ENCODE data around the gene MORN5. TPM values are rescaled to one million over a fixed set of nuclear protein-coding genes. Genes with fewer than 3 reads are reported as not detected.

Gene MORN5
- total and polyA plus RNA-seq, 2 experiments from 2014 or later: not detected

GRCh38 chr9:122129969-122130368 lies 29.7 kb upstream of the MORN5 start:
- no peak overlapping the region for H3K27ac ChIP-seq
- H3K9me3 ChIP-seq (ENCODE audit: low read depth): no peaks in the 10 kb centered on the region
- H3K4me1 ChIP-seq (ENCODE audit: insufficient read depth): peaks cover 15% of the 10 kb centered on the region
- H3K4me3 ChIP-seq: no peak overlapping the region
- no peaks in the 10 kb centered on the region for H3K27me3 ChIP-seq (replicated peaks; ENCODE audit: insufficient read depth)
- no peak overlapping the region for H2AFZ ChIP-seq
- no peaks in the 10 kb centered on the region for H3F3A ChIP-seq (ENCODE audit: insufficient read depth)
- H3K4me2 ChIP-seq (ENCODE audit: unreplicated experiment): no peak overlapping the region
- no peaks in the 10 kb centered on the region for H3K36me3 ChIP-seq (ENCODE audit: low read depth)
- in situ Hi-C loops (cut with MboI): loop anchor here (10.0 kb wide), 2 partner anchors 225 to 695 kb away; partner anchors contain the start of gene PDCL
- no peaks in the 10 kb centered on the region for H3K79me2 ChIP-seq (ENCODE audit: insufficient read depth)
- no peak for DNase-seq
- H3K9ac ChIP-seq: no peak overlapping the region
- WGBS, 2 experiments (ENCODE audit: low coverage in 1 of 2, low lambda C conversion rate in 2 of 2, missing lambda C conversion rate in 2 of 2): 94 to 95% methylated on average over 2 of the region's 2 CpGs
- no peaks in the 10 kb centered on the region for H4K20me1 ChIP-seq (ENCODE audit: insufficient read depth)
- H3K9me2 ChIP-seq (ENCODE audit: insufficient read depth): no peaks in the 10 kb centered on the region
- TF ChIP-seq EZH2phosphoT487 (IDR thresholded peaks at IDR 0.05; ENCODE audit: insufficient read depth, low read depth): no peak
- TF ChIP-seq EZH2 (IDR thresholded peaks at IDR 0.05; ENCODE audit: insufficient read depth, poor library complexity, severe bottlenecking): no peak

- Histone ChIP-seq H4K20me1 (ENCODE audit: insufficient read depth) (no peaks in the 10 kb centered on the region), H3K27ac (no peak overlapping the region), H3F3A (ENCODE audit: insufficient read depth) (no peaks in the 10 kb centered on the region), H3K4me2 (ENCODE audit: unreplicated experiment) (no peak overlapping the region), H3K9me3 (ENCODE audit: low read depth) (no peaks in the 10 kb centered on the region), H3K79me2 (ENCODE audit: insufficient read depth) (no peaks in the 10 kb centered on the region), H3K9me2 (ENCODE audit: insufficient read depth) (no peaks in the 10 kb centered on the region), H3K9ac (no peak overlapping the region), H3K4me1 (ENCODE audit: insufficient read depth) (peaks cover 12% of the 10 kb centered on the region), H3K4me3 (no peak overlapping the region), H2AFZ (no peak overlapping the region), H3K36me3 (ENCODE audit: low read depth) (no peaks in the 10 kb centered on the region), H3K27me3 (replicated peaks; ENCODE audit: insufficient read depth) (no peaks in the 10 kb centered on the region)
- DNase-seq: no peak
- 54 to 61% methylated on average over 4 of the region's 4 CpGs for WGBS, 2 experiments (ENCODE audit: low coverage in 1 of 2, low lambda C conversion rate in 2 of 2, missing lambda C conversion rate in 2 of 2)
- TF ChIP-seq EZH2phosphoT487 (IDR thresholded peaks at IDR 0.05; ENCODE audit: insufficient read depth, low read depth) (no peak), EZH2 (IDR thresholded peaks at IDR 0.05; ENCODE audit: insufficient read depth, poor library complexity, severe bottlenecking) (no peak)
- in situ Hi-C loops (cut with MboI): no loop called here
Measured at GRCh38 chr9:122130837-122131236, 28.9 kb upstream of the MORN5 start.

GRCh38 chr9:122131401-122132001 lies 28.2 kb upstream of the MORN5 start:
- in situ Hi-C loops (cut with MboI): no loop called here
- TF ChIP-seq EZH2 (IDR thresholded peaks at IDR 0.05; ENCODE audit: insufficient read depth, poor library complexity, severe bottlenecking) (no peak), EZH2phosphoT487 (IDR thresholded peaks at IDR 0.05; ENCODE audit: insufficient read depth, low read depth) (no peak)
- WGBS, 2 experiments (ENCODE audit: low coverage in 1 of 2, low lambda C conversion rate in 2 of 2, missing lambda C conversion rate in 2 of 2): 24 to 27% methylated on average over 20 to 21 of the region's 21 CpGs

GRCh38 chr9:122132539-122132938 lies 27.2 kb upstream of the MORN5 start:
- TF ChIP-seq EZH2phosphoT487 (IDR thresholded peaks at IDR 0.05; ENCODE audit: insufficient read depth, low read depth): no peak
- TF ChIP-seq EZH2 (IDR thresholded peaks at IDR 0.05; ENCODE audit: insufficient read depth, poor library complexity, severe bottlenecking): no peak
- peaks cover 5% of the 10 kb centered on the region for H3K4me1 ChIP-seq (ENCODE audit: insufficient read depth)
- no peak overlapping the region for H2AFZ ChIP-seq
- H3K9me3 ChIP-seq (ENCODE audit: low read depth): no peaks in the 10 kb centered on the region
- H3K9me2 ChIP-seq (ENCODE audit: insufficient read depth): no peaks in the 10 kb centered on the region
- H3K4me2 ChIP-seq (ENCODE audit: unreplicated experiment): no peak overlapping the region
- H3K79me2 ChIP-seq (ENCODE audit: insufficient read depth): no peaks in the 10 kb centered on the region
- H3K9ac ChIP-seq: no peak overlapping the region
- no peak overlapping the region for H3K27ac ChIP-seq
- no peaks in the 10 kb centered on the region for H3F3A ChIP-seq (ENCODE audit: insufficient read depth)
- H4K20me1 ChIP-seq (ENCODE audit: insufficient read depth): no peaks in the 10 kb centered on the region
- H3K36me3 ChIP-seq (ENCODE audit: low read depth): no peaks in the 10 kb centered on the region
- in situ Hi-C loops (cut with MboI): no loop called here
- H3K27me3 ChIP-seq (replicated peaks; ENCODE audit: insufficient read depth): no peaks in the 10 kb centered on the region
- 83 to 92% methylated on average over 4 of the region's 4 CpGs for WGBS, 2 experiments (ENCODE audit: low coverage in 1 of 2, low lambda C conversion rate in 2 of 2, missing lambda C conversion rate in 2 of 2)
- DNase-seq: no peak
- H3K4me3 ChIP-seq: no peak overlapping the region

More at GRCh38 chr9:122131401-122132001, 28.2 kb upstream of the MORN5 start:
- Histone ChIP-seq H2AFZ (no peak overlapping the region), H3K4me1 (ENCODE audit: insufficient read depth) (peaks cover 5% of the 10 kb centered on the region), H3K9ac (no peak overlapping the region), H3F3A (ENCODE audit: insufficient read depth) (no peaks in the 10 kb centered on the region), H3K79me2 (ENCODE audit: insufficient read depth) (no peaks in the 10 kb centered on the region), H3K4me2 (ENCODE audit: unreplicated experiment) (no peak overlapping the region), H3K36me3 (ENCODE audit: low read depth) (no peaks in the 10 kb centered on the region), H3K27me3 (replicated peaks; ENCODE audit: insufficient read depth) (no peaks in the 10 kb centered on the region), H3K27ac (no peak overlapping the region), H3K9me3 (ENCODE audit: low read depth) (no peaks in the 10 kb centered on the region), H3K9me2 (ENCODE audit: insufficient read depth) (no peaks in the 10 kb centered on the region), H4K20me1 (ENCODE audit: insufficient read depth) (no peaks in the 10 kb centered on the region), H3K4me3 (no peak overlapping the region)
- no peak for DNase-seq

All from GM23248 (cell line).